ENCODE data around the gene FUBP1.

Gene FUBP1

GRCh38 chr1:77900687-77901293, 78.1 kb downstream of the FUBP1 start:
- DNase-seq (ENCODE audit: low read depth, low spot score): peak; percentile 72

GRCh38 chr1:77899647-77900320, 79.1 kb downstream of the FUBP1 start:
- H3K4me3 ChIP-seq (ENCODE audit: low read depth, low read length): no peak overlapping the region
- in situ Hi-C loops (cut with HindIII; ENCODE audit: low sequenced_read_pairs): no loop called here
- DNase-seq (ENCODE audit: low read depth, low spot score): no peak
- no peak for TF ChIP-seq CTCF (IDR thresholded peaks at IDR 0.05; ENCODE audit: low read depth, low read length)

More at GRCh38 chr1:77900687-77901293, 78.1 kb downstream of the FUBP1 start:
- peak; percentile 82 for TF ChIP-seq CTCF (IDR thresholded peaks at IDR 0.05; ENCODE audit: low read depth, low read length)
- in situ Hi-C loops (cut with HindIII; ENCODE audit: low sequenced_read_pairs): no loop called here
- no peak overlapping the region for H3K4me3 ChIP-seq (ENCODE audit: low read depth, low read length)

Data from astrocyte of the spinal cord (primary cell).